Breast epithelium (tissue), 4 donors: ENCODE results near the gene GAD2. TPM values are rescaled to one million over a fixed set of nuclear protein-coding genes. Genes with fewer than 3 reads are reported as not detected.

Experiments
- DNase-seq, 2 donors: peaks; one replicate each; pipeline ENCODE4 v3.0.0-alpha.2; 2019; ENCODE audit warnings: low spot score in 2 of 2
- H3K27ac ChIP-seq, 2 donors: fragments of 200-600 bp; sonication (generic) in 1 of 2; one replicate each; pipeline ENCODE4 v1.5.1; 2016 to 2019; ENCODE audit warnings: mild to moderate bottlenecking in 1 of 2
- H3K27me3 ChIP-seq, 2 donors: fragments of 200-600 bp; sonication (generic) in 1 of 2; one replicate each; pipeline versions ENCODE4 v1.5.1 to v1.6.0; 2017 to 2019; ENCODE audit warnings: control low read depth in 1 of 2, mild to moderate bottlenecking in 1 of 2
- H3K36me3 ChIP-seq: fragments of 200-600 bp; one replicate; pipeline ENCODE4 v1.5.1; 2019
- H3K4me1 ChIP-seq, 2 donors: fragments of 200-600 bp; sonication (generic); one replicate each; pipeline ENCODE4 v1.5.1; 2016 to 2019; ENCODE audit warnings: control low read depth in 1 of 2
- H3K4me3 ChIP-seq, 3 donors: fragments of 200-600 bp; sonication (generic); 1 replicate in 2 of 3; 2 replicates in 1 of 3; pipeline ENCODE4 v1.5.1; 2016 to 2019; ENCODE audit warnings: mild to moderate bottlenecking in 3 of 3, moderate library complexity in 2 of 3
- H3K9me3 ChIP-seq, 2 donors: fragments of 200-600 bp; sonication (generic) in 1 of 2; one replicate each; pipeline ENCODE4 v1.5.1; 2016 to 2019; ENCODE audit warnings: control low read depth in 1 of 2
- CTCF ChIP-seq, 3 donors: fragments of 450-650 bp; IDR thresholded peaks; one replicate each; pipeline ENCODE4 v1.5.1; 2016 to 2017; ENCODE audit warnings: antibody characterized with exemption in 3 of 3, mild to moderate bottlenecking in 3 of 3, moderate library complexity in 3 of 3
- POLR2A ChIP-seq: fragments of 450-650 bp; IDR thresholded peaks from one replicate; pipeline ENCODE4 v1.6.1; 2016; ENCODE audit warnings: antibody characterized with exemption, mild to moderate bottlenecking, moderate library complexity
- POLR2AphosphoS5 ChIP-seq, 3 donors: sonication (generic); formaldehyde crosslinking; IDR thresholded peaks; one replicate each; pipeline ENCODE4 v1.6.1; 2017; ENCODE audit warnings: antibody characterized with exemption in 3 of 3
- intact Hi-C: fragments of 100-400 bp; cut with DNase I; formaldehyde crosslinking; loops from one replicate; pipeline ENCODE4 v1.15.1; 2023; ENCODE audit warnings: low total_unique reads
- total RNA-seq, 3 donors: library from RNA; depleted of rRNA; stranded (reverse); fragments of >200 nt; gene quantifications; one replicate each; pipeline ENCODE4 v1.1.0, GENCODE V29; 2016

GAD2 gene
- total RNA-seq, 3 donors from 2014 or later, result not detected

- H3K27me3 ChIP-seq, result no peaks in the 10 kb centered on the region
- no peak for DNase-seq
- H3K27ac ChIP-seq, result no peak overlapping the region
- no peak overlapping the region for H3K4me3 ChIP-seq
- H3K36me3 ChIP-seq, result no peaks in the 10 kb centered on the region
- H3K9me3 ChIP-seq, result no peaks in the 10 kb centered on the region
- no peaks in the 10 kb centered on the region for H3K4me1 ChIP-seq
- TF ChIP-seq POLR2AphosphoS5 (IDR thresholded peaks at IDR 0.05) (no peak), CTCF (IDR thresholded peaks at IDR 0.05) (no peak), POLR2A (no peak)
- intact Hi-C loops, result no loop called here
Measured at GRCh38 chr10:26278295-26278694, 61.7 kb downstream of the GAD2 start.

- no peaks in the 10 kb centered on the region for H3K4me1 ChIP-seq
- H3K36me3 ChIP-seq, result no peaks in the 10 kb centered on the region
- DNase-seq, result no peak
- no peak overlapping the region for H3K27ac ChIP-seq
- intact Hi-C loops, result no loop called here
- H3K4me3 ChIP-seq, result no peak overlapping the region
- no peaks in the 10 kb centered on the region for H3K9me3 ChIP-seq
- no peaks in the 10 kb centered on the region for H3K27me3 ChIP-seq
- TF ChIP-seq POLR2A (no peak), POLR2AphosphoS5 (IDR thresholded peaks at IDR 0.05) (no peak), CTCF (IDR thresholded peaks at IDR 0.05) (no peak)
Measured at GRCh38 chr10:26290236-26290635, 73.7 kb downstream of the GAD2 start.

DNA sequence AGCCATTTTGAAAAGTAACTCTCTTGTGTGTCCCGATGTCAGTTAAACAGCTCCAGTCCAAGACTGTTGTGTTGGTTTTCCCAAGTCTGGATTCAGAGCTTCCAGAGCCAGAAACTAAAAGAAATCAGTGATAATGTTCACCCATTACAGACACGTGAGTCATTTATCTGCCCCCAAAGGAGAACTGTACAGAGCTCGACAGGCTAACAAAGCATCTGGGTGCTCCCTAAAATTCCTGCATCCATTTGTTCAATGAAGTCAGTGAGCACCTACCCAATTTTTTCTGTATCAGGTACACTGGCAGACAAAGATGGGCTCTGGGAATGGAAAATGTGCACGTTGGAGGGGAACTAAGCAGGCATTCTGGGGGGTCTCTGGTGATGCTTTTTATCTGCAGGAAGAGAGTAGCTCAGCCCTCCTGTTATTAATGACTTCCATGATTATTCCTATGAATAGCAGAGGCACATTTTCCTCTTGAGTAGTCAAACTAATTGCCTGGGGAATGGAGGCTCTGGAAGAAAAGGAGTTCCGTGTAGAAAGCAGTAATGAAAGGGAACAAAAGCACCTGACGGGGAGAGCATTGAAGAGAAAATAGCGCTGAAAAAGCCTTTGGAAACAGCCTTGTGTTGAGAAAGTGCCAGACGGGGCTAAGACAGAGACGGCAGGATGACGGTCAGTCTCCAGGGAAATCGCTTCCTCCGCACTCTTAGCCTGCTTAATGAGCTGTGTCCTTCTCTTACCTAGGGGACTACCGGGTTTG, 75.3 kb downstream of the GAD2 start:
- H3K27me3 ChIP-seq, result no peaks in the 10 kb centered on the region
- intact Hi-C loops, result no loop called here
- H3K36me3 ChIP-seq, result no peaks in the 10 kb centered on the region
- H3K9me3 ChIP-seq, result no peaks in the 10 kb centered on the region
- no peak overlapping the region for H3K27ac ChIP-seq
- DNase-seq, result no peak
- H3K4me1 ChIP-seq, result no peaks in the 10 kb centered on the region
- no peak for TF ChIP-seq POLR2AphosphoS5 (IDR thresholded peaks at IDR 0.05)
- TF ChIP-seq CTCF (IDR thresholded peaks at IDR 0.05), result no peak
- no peak for TF ChIP-seq POLR2A
- no peak overlapping the region for H3K4me3 ChIP-seq

DNA sequence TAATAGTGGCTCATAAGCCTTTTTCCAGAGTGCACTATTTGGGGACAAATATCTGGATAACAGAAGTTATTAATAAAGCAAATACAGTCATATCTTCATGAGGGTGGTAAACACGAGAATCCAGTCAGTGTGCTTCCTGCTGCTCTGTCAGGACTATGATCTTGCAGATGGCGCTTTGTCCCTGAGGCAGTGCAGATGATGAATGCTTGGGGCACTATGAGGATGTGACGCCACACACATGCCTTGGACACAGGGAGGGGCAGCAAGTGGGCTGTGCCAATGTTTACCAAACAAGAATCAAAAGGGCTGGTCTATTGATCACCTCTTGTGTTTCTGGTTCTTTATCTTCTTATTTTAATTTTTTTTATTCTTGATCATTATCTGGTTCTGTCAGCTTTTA, 79.8 kb downstream of the GAD2 start:
- H3K4me1 ChIP-seq, result no peaks in the 10 kb centered on the region
- H3K27ac ChIP-seq, result no peak overlapping the region
- intact Hi-C loops, result no loop called here
- DNase-seq, result no peak
- H3K4me3 ChIP-seq, result no peak overlapping the region
- TF ChIP-seq CTCF (IDR thresholded peaks at IDR 0.05), result no peak
- TF ChIP-seq POLR2A, result no peak
- no peaks in the 10 kb centered on the region for H3K9me3 ChIP-seq
- H3K27me3 ChIP-seq, result no peaks in the 10 kb centered on the region
- H3K36me3 ChIP-seq, result no peaks in the 10 kb centered on the region

- intact Hi-C loops, result no loop called here
- TF ChIP-seq POLR2AphosphoS5 (IDR thresholded peaks at IDR 0.05) (no peak), CTCF (IDR thresholded peaks at IDR 0.05) (no peak), POLR2A (no peak)
- no peaks in the 10 kb centered on the region for H3K9me3 ChIP-seq
- H3K4me1 ChIP-seq, result no peaks in the 10 kb centered on the region
- H3K36me3 ChIP-seq, result no peaks in the 10 kb centered on the region
- H3K27me3 ChIP-seq, result no peaks in the 10 kb centered on the region
- DNase-seq, result no peak
- no peak overlapping the region for H3K4me3 ChIP-seq
- H3K27ac ChIP-seq, result no peak overlapping the region
Measured at GRCh38 chr10:26300001-26300400, 83.4 kb downstream of the GAD2 start.
